ENCODE results near the gene CAPN15. TPM values are rescaled to one million over a fixed set of nuclear protein-coding genes. Genes with fewer than 3 reads are reported as not detected.

The CAPN15 gene
- polyA plus RNA-seq, 3 donors: 3.4 to 42.6 (median 3.9) TPM

- intact Hi-C loops (cut with micrococcal nuclease): no loop called here
- H3K27ac ChIP-seq (ENCODE audit: low read depth in 1 of 2, low read length in 2 of 2): no peak overlapping the region
- H3K36me3 ChIP-seq (replicated peaks in 1 of 2; ENCODE audit: control insufficient read depth in 1 of 2, insufficient read depth in 2 of 2, low read length in 2 of 2): peaks cover 0 to 9% of the 10 kb centered on the region in 2 donors
- H3K9ac ChIP-seq (ENCODE audit: insufficient read depth, low read length, poor library complexity, severe bottlenecking): no peak overlapping the region
- H3K4me3 Mint-ChIP-seq: no peak overlapping the region
- no peak overlapping the region for H3K4me2 ChIP-seq (replicated peaks; ENCODE audit: extremely low read depth, low read length, poor library complexity, severe bottlenecking)
- H3K4me1 ChIP-seq (ENCODE audit: control insufficient read depth in 1 of 2, insufficient read depth in 2 of 2, low read length in 2 of 2): peaks cover 0 to 2% of the 10 kb centered on the region in 2 donors
- 97% methylated on average over 28 of the region's 35 CpGs for WGBS (ENCODE audit: insufficient coverage)
- no peaks in the 10 kb centered on the region for H3K79me2 ChIP-seq (ENCODE audit: insufficient read depth, low read length)
- peaks cover 0 to 2% (median 0%) of the 10 kb centered on the region in 3 donors for H3K27me3 Mint-ChIP-seq (ENCODE audit: low read depth in 3 of 3)
- H4K20me1 ChIP-seq (ENCODE audit: insufficient read depth, low read length): no peaks in the 10 kb centered on the region
- no peak overlapping the region for H2AFZ ChIP-seq (ENCODE audit: insufficient read depth, low read depth, low read length, poor library complexity, severe bottlenecking)
- peak overlapping the region in 1 of 7 donors; percentile 66 for H3K27ac Mint-ChIP-seq
- no peaks in the 10 kb centered on the region for H3K9me3 Mint-ChIP-seq
- no peaks in the 10 kb centered on the region for H3K27me3 ChIP-seq (ENCODE audit: control insufficient read depth in 2 of 2, insufficient read depth in 2 of 2, low read length in 2 of 2)
- H3K9me3 ChIP-seq (replicated peaks in 1 of 2; ENCODE audit: control insufficient read depth in 1 of 2, insufficient read depth in 1 of 2, low read length in 2 of 2): no peaks in the 10 kb centered on the region
- no peak for DNase-seq
- no peak for TF ChIP-seq CTCF (IDR thresholded peaks at IDR 0.05)
- H3K4me1 Mint-ChIP-seq: peaks cover 3% of the 10 kb centered on the region
- H3K4me3 ChIP-seq (replicated peaks in 1 of 3; ENCODE audit: low read depth in 2 of 3, low read length in 3 of 3): no peak overlapping the region
- H3K36me3 Mint-ChIP-seq: peaks cover 0 to 11% of the 10 kb centered on the region in 2 donors
Observed at GRCh38 chr16:519841-520687, 7.4 kb upstream of the CAPN15 start.

- peaks cover 0 to 2% (median 0%) of the 10 kb centered on the region in 3 donors for H3K27me3 Mint-ChIP-seq (ENCODE audit: low read depth in 3 of 3)
- no peak overlapping the region for H3K4me3 Mint-ChIP-seq
- H3K9me3 Mint-ChIP-seq: no peaks in the 10 kb centered on the region
- no peak for DNase-seq
- no peak overlapping the region for H3K4me3 ChIP-seq (replicated peaks in 1 of 3; ENCODE audit: low read depth in 2 of 3, low read length in 3 of 3)
- H4K20me1 ChIP-seq (ENCODE audit: insufficient read depth, low read length): no peaks in the 10 kb centered on the region
- H3K79me2 ChIP-seq (ENCODE audit: insufficient read depth, low read length): no peaks in the 10 kb centered on the region
- H3K4me1 Mint-ChIP-seq: peaks cover 8% of the 10 kb centered on the region
- H3K36me3 ChIP-seq (replicated peaks in 1 of 2; ENCODE audit: control insufficient read depth in 1 of 2, insufficient read depth in 2 of 2, low read length in 2 of 2): peaks cover 0 to 5% of the 10 kb centered on the region in 2 donors
- 97% methylated on average over 7 of the region's 13 CpGs for WGBS (ENCODE audit: insufficient coverage)
- peaks cover 0 to 4% of the 10 kb centered on the region in 2 donors for H3K36me3 Mint-ChIP-seq
- TF ChIP-seq CTCF (IDR thresholded peaks at IDR 0.05): no peak
- H3K27ac Mint-ChIP-seq: no peak overlapping the region
- no peak overlapping the region for H3K9ac ChIP-seq (ENCODE audit: insufficient read depth, low read length, poor library complexity, severe bottlenecking)
- H3K4me2 ChIP-seq (replicated peaks; ENCODE audit: extremely low read depth, low read length, poor library complexity, severe bottlenecking): no peak overlapping the region
- no peak overlapping the region for H3K27ac ChIP-seq (ENCODE audit: low read depth in 1 of 2, low read length in 2 of 2)
- H3K9me3 ChIP-seq (replicated peaks in 1 of 2; ENCODE audit: control insufficient read depth in 1 of 2, insufficient read depth in 1 of 2, low read length in 2 of 2): no peaks in the 10 kb centered on the region
- H2AFZ ChIP-seq (ENCODE audit: insufficient read depth, low read depth, low read length, poor library complexity, severe bottlenecking): no peak overlapping the region
- intact Hi-C loops (cut with micrococcal nuclease): no loop called here
- H3K4me1 ChIP-seq (ENCODE audit: control insufficient read depth in 1 of 2, insufficient read depth in 2 of 2, low read length in 2 of 2): peaks cover 2 to 10% of the 10 kb centered on the region in 2 donors
- H3K27me3 ChIP-seq (ENCODE audit: control insufficient read depth in 2 of 2, insufficient read depth in 2 of 2, low read length in 2 of 2): no peaks in the 10 kb centered on the region
Observed at GRCh38 chr16:520847-521246, 6.7 kb upstream of the CAPN15 start.

All from CD14-positive monocyte (primary cell).